ENCODE results near the gene ID4.

DNA sequence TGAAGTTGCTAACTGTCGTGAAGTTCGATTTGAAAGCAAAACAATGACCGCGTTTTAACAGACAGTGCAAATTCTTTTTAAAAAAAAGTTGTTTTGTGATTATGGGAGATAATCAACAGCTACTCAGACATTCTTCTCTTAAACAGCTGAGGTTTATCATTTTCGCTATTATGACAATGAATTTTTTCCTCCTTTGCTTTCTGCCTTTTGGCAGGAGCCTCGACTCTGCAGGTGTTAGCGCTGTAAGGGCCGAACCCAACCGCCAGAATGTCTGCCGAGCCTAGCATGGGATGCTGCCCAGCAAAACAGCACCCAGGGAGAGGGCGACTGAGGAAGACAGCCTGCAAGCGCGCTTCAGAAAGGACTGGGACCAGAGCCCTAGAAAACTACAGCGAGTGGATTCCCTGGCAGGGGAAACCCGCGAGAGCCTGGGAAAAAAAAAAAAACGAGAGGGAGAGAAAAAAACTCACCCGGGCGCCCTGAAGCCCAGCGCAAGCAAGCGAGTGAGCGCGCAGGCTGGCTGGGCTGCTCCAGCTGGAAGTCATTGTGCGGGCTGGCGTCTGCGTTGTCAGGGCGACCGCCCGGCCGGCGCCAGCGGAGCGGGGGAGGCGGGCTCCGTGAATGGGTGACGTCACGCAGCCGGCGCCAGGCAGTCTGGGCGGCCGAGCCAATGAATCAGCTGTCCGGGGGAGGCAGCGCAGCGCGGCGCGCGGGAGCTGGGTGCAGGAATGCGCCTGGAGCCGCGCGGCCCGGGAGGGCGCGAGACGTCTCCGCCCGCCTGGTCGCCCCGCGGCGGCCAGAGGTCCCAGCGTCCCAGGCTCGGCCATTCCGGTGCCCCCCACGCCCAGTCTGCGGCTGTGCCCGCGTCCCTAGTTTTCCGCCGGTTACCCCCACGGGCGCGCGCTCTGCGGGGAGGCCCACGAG is 32.7 kb upstream of the ID4 start:
- no peak for TF ChIP-seq ZNF274 (IDR thresholded peaks at IDR 0.05; ENCODE audit: low read length)
- TF ChIP-seq ZNF274 (tag by site-specific recombination; IDR thresholded peaks at IDR 0.05; ENCODE audit: borderline replicate concordance): no peak
- no peak for TF ChIP-seq ZSCAN16 (tag by site-specific recombination; IDR thresholded peaks at IDR 0.05)
- no peak for TF ChIP-seq ZNF2 (tag by site-specific recombination; IDR thresholded peaks at IDR 0.05)
- TF ChIP-seq, protein P1, sequence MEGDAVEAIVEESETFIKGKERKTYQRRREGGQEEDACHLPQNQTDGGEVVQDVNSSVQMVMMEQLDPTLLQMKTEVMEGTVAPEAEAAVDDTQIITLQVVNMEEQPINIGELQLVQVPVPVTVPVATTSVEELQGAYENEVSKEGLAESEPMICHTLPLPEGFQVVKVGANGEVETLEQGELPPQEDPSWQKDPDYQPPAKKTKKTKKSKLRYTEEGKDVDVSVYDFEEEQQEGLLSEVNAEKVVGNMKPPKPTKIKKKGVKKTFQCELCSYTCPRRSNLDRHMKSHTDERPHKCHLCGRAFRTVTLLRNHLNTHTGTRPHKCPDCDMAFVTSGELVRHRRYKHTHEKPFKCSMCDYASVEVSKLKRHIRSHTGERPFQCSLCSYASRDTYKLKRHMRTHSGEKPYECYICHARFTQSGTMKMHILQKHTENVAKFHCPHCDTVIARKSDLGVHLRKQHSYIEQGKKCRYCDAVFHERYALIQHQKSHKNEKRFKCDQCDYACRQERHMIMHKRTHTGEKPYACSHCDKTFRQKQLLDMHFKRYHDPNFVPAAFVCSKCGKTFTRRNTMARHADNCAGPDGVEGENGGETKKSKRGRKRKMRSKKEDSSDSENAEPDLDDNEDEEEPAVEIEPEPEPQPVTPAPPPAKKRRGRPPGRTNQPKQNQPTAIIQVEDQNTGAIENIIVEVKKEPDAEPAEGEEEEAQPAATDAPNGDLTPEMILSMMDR (tag by site-specific recombination; IDR thresholded peaks at IDR 0.05): no peak
- TF ChIP-seq ZNF707 (tag by site-specific recombination; IDR thresholded peaks at IDR 0.05): no peak
- TF ChIP-seq, protein P2, sequence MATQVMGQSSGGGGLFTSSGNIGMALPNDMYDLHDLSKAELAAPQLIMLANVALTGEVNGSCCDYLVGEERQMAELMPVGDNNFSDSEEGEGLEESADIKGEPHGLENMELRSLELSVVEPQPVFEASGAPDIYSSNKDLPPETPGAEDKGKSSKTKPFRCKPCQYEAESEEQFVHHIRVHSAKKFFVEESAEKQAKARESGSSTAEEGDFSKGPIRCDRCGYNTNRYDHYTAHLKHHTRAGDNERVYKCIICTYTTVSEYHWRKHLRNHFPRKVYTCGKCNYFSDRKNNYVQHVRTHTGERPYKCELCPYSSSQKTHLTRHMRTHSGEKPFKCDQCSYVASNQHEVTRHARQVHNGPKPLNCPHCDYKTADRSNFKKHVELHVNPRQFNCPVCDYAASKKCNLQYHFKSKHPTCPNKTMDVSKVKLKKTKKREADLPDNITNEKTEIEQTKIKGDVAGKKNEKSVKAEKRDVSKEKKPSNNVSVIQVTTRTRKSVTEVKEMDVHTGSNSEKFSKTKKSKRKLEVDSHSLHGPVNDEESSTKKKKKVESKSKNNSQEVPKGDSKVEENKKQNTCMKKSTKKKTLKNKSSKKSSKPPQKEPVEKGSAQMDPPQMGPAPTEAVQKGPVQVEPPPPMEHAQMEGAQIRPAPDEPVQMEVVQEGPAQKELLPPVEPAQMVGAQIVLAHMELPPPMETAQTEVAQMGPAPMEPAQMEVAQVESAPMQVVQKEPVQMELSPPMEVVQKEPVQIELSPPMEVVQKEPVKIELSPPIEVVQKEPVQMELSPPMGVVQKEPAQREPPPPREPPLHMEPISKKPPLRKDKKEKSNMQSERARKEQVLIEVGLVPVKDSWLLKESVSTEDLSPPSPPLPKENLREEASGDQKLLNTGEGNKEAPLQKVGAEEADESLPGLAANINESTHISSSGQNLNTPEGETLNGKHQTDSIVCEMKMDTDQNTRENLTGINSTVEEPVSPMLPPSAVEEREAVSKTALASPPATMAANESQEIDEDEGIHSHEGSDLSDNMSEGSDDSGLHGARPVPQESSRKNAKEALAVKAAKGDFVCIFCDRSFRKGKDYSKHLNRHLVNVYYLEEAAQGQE (tag by site-specific recombination; IDR thresholded peaks at IDR 0.05): no peak
- no peak for TF ChIP-seq ZNF121 (tag by site-specific recombination; IDR thresholded peaks at IDR 0.05)
